IPS-18a (cell line): ENCODE data around the gene SLC39A13.
A peak's percentile ranks its signal among the peaks of the same experiment; 100 is the strongest.

Experiments
- H3K27ac ChIP-seq: one replicate; pipeline ENCODE4 v1.5.1; 2013; ENCODE audit warnings: low read length
- H3K27me3 ChIP-seq: one replicate; pipeline ENCODE4 v1.6.1; 2013; ENCODE audit warnings: mild to moderate bottlenecking, low read length; ENCODE audit not compliant: control insufficient read depth, insufficient read depth
- H3K36me3 ChIP-seq: one replicate; pipeline ENCODE4 v1.6.1; 2013; ENCODE audit warnings: low read depth, low read length; ENCODE audit not compliant: control insufficient read depth
- H3K4me1 ChIP-seq: one replicate; pipeline ENCODE4 v1.6.1; 2013; ENCODE audit warnings: low read depth, low read length; ENCODE audit not compliant: control insufficient read depth
- H3K4me3 ChIP-seq: one replicate; pipeline ENCODE4 v1.5.1; 2013; ENCODE audit warnings: low read length
- H3K9ac ChIP-seq: one replicate; pipeline ENCODE4 v1.6.1; 2013; ENCODE audit warnings: mild to moderate bottlenecking, low read length, moderate library complexity
- H3K9me3 ChIP-seq: one replicate; pipeline ENCODE4 v1.6.1; 2013; ENCODE audit warnings: low read depth, low read length; ENCODE audit not compliant: control insufficient read depth

SLC39A13 gene

DNA sequence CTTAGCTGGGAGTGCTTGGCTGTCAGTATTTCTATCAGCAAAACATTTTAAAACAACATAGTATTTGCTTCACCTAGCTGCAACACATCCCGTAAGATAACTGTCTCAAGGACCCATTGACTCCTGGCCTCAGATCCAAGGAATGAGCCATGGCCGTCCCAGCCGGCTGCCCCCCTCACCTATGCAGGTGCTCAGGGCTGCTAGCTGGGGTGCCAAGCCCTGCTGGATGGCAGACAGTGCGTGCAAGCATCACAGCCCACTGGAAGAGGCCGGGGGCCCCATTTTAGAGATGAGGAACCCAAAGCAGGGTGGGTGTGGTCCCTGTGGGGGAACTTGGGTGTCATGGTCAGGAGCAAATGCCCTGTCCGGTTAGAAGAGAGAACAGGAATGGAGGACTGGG is 9.3 kb downstream of the SLC39A13 start:
- H3K36me3 ChIP-seq = peaks cover 50% of the 10 kb centered on the region

GRCh38 chr11:47418454-47419259 is 10.3 kb downstream of the SLC39A13 start:
- peaks cover 56% of the 10 kb centered on the region for H3K36me3 ChIP-seq
- no peak overlapping the region for H3K4me3 ChIP-seq
- no peaks in the 10 kb centered on the region for H3K27me3 ChIP-seq
- no peak overlapping the region for H3K9ac ChIP-seq
- H3K9me3 ChIP-seq = no peaks in the 10 kb centered on the region
- H3K4me1 ChIP-seq = no peaks in the 10 kb centered on the region
- no peak overlapping the region for H3K27ac ChIP-seq

More for the DNA sequence above, 9.3 kb downstream of the SLC39A13 start:
- H3K27ac ChIP-seq = no peak overlapping the region
- H3K27me3 ChIP-seq = no peaks in the 10 kb centered on the region
- no peaks in the 10 kb centered on the region for H3K9me3 ChIP-seq
- H3K9ac ChIP-seq = no peak overlapping the region
- H3K4me3 ChIP-seq = no peak overlapping the region
- no peaks in the 10 kb centered on the region for H3K4me1 ChIP-seq

DNA sequence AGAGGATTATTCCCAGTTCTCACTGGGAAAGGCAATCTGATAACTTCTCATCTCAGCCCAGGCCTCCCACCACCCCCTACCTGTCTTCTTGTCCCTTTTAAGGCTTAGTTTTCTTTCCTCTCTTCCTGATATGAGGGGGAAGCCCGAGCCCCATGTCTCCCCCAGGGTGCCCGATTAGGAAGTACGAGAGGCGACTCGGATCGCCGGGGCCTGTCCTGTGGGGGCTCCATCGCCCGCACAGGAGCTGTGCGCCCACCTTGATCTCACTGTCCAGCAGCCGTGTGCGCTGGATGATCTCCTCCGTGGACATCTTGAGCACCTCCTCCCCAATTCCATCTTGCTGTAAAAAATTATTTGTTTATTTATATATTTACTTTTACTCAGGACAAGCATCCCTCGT is 17.2 kb downstream of the SLC39A13 start:
- Histone ChIP-seq H3K36me3 (peaks cover 42% of the 10 kb centered on the region), H3K4me1 (peaks cover 5% of the 10 kb centered on the region), H3K27me3 (no peaks in the 10 kb centered on the region), H3K4me3 (peak overlapping the region; percentile 84), H3K9me3 (no peaks in the 10 kb centered on the region), H3K27ac (peak overlapping the region; percentile 99), H3K9ac (peak overlapping the region; percentile 98)

- Histone ChIP-seq H3K27ac (peak within 1 kb of the TSS; percentile 99), H3K4me3 (peak within 1 kb of the TSS; percentile 84)
These were observed 17.9 kb downstream of the SLC39A13 start, which contains the start of gene PSMC3 for GRCh38 chr11:47426062-47426956. TSS of gene PSMC3 (minus strand) at chr11:47426439. CDS start at chr11:47426279, 160 bp downstream.

DNA sequence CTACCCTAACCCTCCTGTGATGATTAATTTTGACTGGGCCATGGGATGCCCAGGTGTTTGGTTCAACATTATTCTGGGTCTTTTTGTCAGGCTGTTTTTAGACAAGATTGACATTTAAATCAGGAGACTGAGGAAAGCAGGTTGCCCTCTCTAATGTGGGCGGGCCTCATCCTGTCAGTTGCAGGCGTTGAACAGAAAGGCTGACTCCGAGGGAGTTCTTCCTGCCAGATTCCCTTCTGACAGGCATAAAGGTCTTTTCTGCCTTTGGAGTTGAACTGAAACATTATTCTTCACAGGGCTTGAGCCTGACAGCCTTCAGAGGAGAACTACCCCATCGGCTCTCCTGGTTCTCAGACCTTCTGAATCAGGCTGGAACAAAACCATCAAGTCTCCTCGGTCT is 22.1 kb downstream of the SLC39A13 start:
- Histone ChIP-seq H3K36me3 (no peaks in the 10 kb centered on the region), H3K9ac (no peak overlapping the region), H3K27me3 (no peaks in the 10 kb centered on the region), H3K27ac (no peak overlapping the region), H3K4me3 (no peak overlapping the region), H3K4me1 (no peaks in the 10 kb centered on the region), H3K9me3 (no peaks in the 10 kb centered on the region)

More at GRCh38 chr11:47426062-47426956, 17.9 kb downstream of the SLC39A13 start, which contains the start of gene PSMC3:
- peaks cover 5% of the 10 kb centered on the region for H3K4me1 ChIP-seq
- no peaks in the 10 kb centered on the region for H3K27me3 ChIP-seq
- no peaks in the 10 kb centered on the region for H3K9me3 ChIP-seq
- peaks cover 36% of the 10 kb centered on the region for H3K36me3 ChIP-seq
- H3K9ac ChIP-seq = peak within 1 kb of the TSS; percentile 98

DNA sequence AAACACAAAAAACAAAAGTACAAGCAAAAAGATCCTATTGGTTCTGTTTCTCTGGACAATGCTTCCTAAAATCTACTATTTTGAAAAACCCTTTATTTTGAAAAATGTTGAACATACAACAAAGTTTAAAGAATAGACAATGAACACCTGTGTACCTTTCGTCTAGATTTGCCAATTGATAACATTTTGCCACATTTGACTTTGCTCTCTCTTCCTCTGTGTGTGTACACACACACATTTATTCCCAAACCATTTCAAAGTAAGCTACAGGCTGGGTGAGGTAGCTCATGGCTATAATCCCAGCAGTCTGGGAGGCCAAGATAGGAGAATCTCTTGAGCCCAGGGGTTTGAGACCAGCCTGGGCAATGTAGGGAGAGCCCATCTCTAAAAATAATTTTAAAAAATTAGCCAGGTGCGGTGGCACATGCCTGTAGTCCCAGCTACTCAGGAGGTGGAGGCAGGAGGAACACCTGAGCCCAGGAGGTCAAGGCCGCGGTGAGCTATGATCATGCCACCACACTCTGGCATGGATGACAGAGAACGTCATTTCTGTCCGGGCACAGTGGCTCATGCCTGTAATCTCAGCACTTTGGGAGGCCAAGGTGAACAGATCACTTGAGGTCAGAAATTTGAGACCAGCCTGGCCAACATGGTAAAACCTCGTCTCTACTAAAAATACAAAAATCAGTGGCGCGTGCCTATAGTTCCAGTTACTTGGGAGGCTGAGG is 23.1 kb downstream of the SLC39A13 start:
- Histone ChIP-seq H3K9ac (no peak overlapping the region), H3K27ac (no peak overlapping the region), H3K36me3 (no peaks in the 10 kb centered on the region), H3K27me3 (no peaks in the 10 kb centered on the region), H3K4me1 (no peaks in the 10 kb centered on the region), H3K4me3 (no peak overlapping the region), H3K9me3 (no peaks in the 10 kb centered on the region)

DNA sequence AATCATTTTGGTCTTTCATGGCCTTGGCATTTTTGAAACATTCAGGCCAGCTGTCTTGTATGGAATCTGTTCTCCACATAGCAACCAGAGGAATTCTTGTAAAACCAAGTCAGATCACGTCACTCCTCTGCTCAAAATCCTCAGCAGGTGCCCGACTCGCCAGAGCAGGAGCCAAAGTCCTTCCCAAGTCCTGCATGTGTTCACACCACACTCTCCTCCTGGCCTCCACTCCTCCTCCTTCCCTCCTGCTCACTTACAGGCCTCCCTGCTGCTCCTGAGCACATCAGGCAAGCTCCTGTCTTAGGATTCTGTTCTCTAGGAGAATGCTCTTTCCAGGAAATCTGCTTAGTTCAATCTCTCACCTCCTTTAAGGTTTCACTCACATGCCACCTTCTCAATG is 24.8 kb downstream of the SLC39A13 start:
- Histone ChIP-seq H3K27me3 (no peaks in the 10 kb centered on the region), H3K27ac (no peak overlapping the region), H3K4me1 (no peaks in the 10 kb centered on the region), H3K9me3 (no peaks in the 10 kb centered on the region), H3K4me3 (no peak overlapping the region), H3K9ac (no peak overlapping the region), H3K36me3 (no peaks in the 10 kb centered on the region)

DNA sequence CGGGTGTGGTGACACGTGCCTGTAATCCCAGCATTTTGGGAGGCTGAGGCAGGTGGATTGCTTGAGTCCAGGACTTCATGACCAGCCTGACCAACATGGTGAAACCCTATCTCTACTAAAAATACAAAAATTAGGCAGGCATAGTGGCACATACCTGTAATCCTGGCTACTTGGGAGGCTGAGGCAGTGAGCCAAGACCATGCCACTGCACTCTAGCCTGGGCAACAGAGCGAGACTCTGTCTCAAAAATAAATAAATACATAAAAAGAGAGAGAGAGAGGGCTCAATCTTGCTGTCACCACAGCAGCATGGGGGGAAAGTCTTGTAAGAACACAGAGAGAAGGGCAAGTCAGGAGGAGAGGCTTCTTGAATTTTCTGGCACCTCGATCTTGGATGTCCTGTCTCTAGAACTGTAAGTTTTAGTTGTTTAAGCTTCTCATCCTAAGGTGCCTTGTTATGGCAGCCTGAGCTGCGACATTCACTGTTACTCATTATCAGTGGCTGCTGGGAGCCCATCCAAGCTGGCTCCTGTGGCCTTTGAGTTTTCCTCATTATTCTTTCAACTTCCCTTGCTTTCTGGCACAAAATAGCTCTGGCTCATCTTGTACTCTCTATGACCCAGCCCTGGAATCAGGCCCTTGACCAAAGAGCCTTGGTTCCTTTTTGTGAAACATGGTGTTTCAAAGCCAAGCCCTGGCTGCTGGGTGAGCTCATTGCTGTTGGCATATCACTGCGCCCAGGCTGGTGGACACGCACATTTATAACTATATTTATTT is 25.8 kb downstream of the SLC39A13 start:
- H3K36me3 ChIP-seq = no peaks in the 10 kb centered on the region
- H3K9ac ChIP-seq = no peak overlapping the region
- no peaks in the 10 kb centered on the region for H3K9me3 ChIP-seq
- H3K27me3 ChIP-seq = no peaks in the 10 kb centered on the region
- no peaks in the 10 kb centered on the region for H3K4me1 ChIP-seq
- H3K4me3 ChIP-seq = no peak overlapping the region
- H3K27ac ChIP-seq = no peak overlapping the region

GRCh38 chr11:47435687-47436086 is 27.3 kb downstream of the SLC39A13 start:
- H3K4me3 ChIP-seq = no peak overlapping the region
- H3K9ac ChIP-seq = no peak overlapping the region
- H3K27me3 ChIP-seq = no peaks in the 10 kb centered on the region
- no peak overlapping the region for H3K27ac ChIP-seq
- no peaks in the 10 kb centered on the region for H3K9me3 ChIP-seq
- no peaks in the 10 kb centered on the region for H3K36me3 ChIP-seq
- H3K4me1 ChIP-seq = no peaks in the 10 kb centered on the region

GRCh38 chr11:47436726-47437125 is 28.3 kb downstream of the SLC39A13 start:
- H3K27ac ChIP-seq = no peak overlapping the region

More at GRCh38 chr11:47436726-47437125, 28.3 kb downstream of the SLC39A13 start:
- H3K9ac ChIP-seq = no peak overlapping the region
- no peaks in the 10 kb centered on the region for H3K27me3 ChIP-seq
- no peaks in the 10 kb centered on the region for H3K36me3 ChIP-seq
- H3K4me1 ChIP-seq = no peaks in the 10 kb centered on the region
- H3K4me3 ChIP-seq = no peak overlapping the region
- H3K9me3 ChIP-seq = no peaks in the 10 kb centered on the region
